ENCODE data around the gene FXYD5.

Gene FXYD5

DNA sequence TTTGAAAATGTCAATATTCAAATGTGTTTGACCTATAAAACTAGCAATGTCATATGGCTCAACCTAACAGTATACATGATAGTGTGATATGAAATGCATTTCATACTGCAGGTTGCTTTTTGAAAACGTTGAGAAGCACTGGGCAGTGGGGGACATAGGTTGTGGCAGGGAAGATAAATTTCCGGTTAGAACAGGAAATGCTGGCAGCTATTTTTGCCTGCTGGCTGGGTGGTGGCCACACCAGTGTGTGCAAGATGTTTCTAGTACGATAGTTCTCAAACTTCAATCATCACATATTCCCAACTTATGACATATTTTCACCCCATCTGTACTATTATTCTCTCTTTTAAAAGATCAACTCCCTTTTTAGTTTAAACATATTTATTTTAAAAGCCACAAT lies 17.2 kb downstream of the FXYD5 start:
- peak overlapping the region; percentile 40 for H3K4me3 ChIP-seq (ENCODE audit: low read length, poor library complexity, severe bottlenecking)
- H3K79me2 ChIP-seq (ENCODE audit: insufficient read depth, low read length), result no peaks in the 10 kb centered on the region
- peaks cover 8% of the 10 kb centered on the region; the same call in 1 of the 2 replicates for H3F3A ChIP-seq (ENCODE audit: low read depth)
- H2AFZ ChIP-seq (ENCODE audit: low read length), result no peak overlapping the region
- no peaks in the 10 kb centered on the region for H4K20me1 ChIP-seq (ENCODE audit: insufficient read depth, low read length, poor library complexity, severe bottlenecking)
- H3K9me3 ChIP-seq (ENCODE audit: insufficient read depth, low read depth, low read length), result no peaks in the 10 kb centered on the region
- H3K4me1 ChIP-seq (ENCODE audit: insufficient read depth, low read length, poor library complexity, severe bottlenecking), result peaks cover 29% of the 10 kb centered on the region
- peak overlapping the region; percentile 51 for H3K9ac ChIP-seq (ENCODE audit: low read depth, low read length, poor library complexity, severe bottlenecking)
- no peaks in the 10 kb centered on the region for H3K9me2 ChIP-seq (replicated peaks; ENCODE audit: low read depth, low read length)
- H3K4me2 ChIP-seq (ENCODE audit: low read depth, low read length, poor library complexity, severe bottlenecking), result peak overlapping the region; percentile 61
- H3K36me3 ChIP-seq (ENCODE audit: insufficient read depth, low read length), result peaks cover 23% of the 10 kb centered on the region; the same call in 1 of the 2 replicates
- H3K27me3 ChIP-seq (ENCODE audit: insufficient read depth, low read length, poor library complexity, severe bottlenecking), result no peaks in the 10 kb centered on the region
- no peak for TF ChIP-seq EZH2phosphoT487 (IDR thresholded peaks at IDR 0.05; ENCODE audit: borderline replicate concordance)
- TF ChIP-seq, protein P1, sequence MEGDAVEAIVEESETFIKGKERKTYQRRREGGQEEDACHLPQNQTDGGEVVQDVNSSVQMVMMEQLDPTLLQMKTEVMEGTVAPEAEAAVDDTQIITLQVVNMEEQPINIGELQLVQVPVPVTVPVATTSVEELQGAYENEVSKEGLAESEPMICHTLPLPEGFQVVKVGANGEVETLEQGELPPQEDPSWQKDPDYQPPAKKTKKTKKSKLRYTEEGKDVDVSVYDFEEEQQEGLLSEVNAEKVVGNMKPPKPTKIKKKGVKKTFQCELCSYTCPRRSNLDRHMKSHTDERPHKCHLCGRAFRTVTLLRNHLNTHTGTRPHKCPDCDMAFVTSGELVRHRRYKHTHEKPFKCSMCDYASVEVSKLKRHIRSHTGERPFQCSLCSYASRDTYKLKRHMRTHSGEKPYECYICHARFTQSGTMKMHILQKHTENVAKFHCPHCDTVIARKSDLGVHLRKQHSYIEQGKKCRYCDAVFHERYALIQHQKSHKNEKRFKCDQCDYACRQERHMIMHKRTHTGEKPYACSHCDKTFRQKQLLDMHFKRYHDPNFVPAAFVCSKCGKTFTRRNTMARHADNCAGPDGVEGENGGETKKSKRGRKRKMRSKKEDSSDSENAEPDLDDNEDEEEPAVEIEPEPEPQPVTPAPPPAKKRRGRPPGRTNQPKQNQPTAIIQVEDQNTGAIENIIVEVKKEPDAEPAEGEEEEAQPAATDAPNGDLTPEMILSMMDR (conservative IDR thresholded peaks at IDR 0.05; ENCODE audit: low read length), result no peak

DNA sequence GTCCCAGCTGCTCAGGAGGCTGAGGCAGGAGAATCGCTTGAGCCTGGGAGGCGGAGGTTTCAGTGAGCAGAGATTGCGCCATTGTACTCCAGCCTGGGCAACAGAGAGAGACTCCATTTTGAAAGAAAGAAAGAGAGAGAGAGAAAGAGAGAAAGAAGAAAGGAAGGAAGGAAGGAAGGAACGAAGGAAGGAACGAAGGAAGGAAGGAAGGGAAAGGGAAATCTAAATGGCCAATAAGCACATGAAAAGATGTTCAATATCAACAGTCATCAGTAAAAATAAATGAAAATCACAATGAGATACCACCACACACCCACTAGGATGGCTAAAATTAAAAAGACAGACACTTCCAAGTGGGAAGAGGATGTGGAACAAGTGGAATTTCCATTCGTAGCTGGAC lies 19.7 kb downstream of the FXYD5 start:
- H3K79me2 ChIP-seq (ENCODE audit: insufficient read depth, low read length), result no peaks in the 10 kb centered on the region
- no peak overlapping the region for H2AFZ ChIP-seq (ENCODE audit: low read length)
- no peak for TF ChIP-seq EZH2phosphoT487 (IDR thresholded peaks at IDR 0.05; ENCODE audit: borderline replicate concordance)
- TF ChIP-seq, protein P1 (conservative IDR thresholded peaks at IDR 0.05; ENCODE audit: low read length), result no peak
- no peaks in the 10 kb centered on the region for H3K27me3 ChIP-seq (ENCODE audit: insufficient read depth, low read length, poor library complexity, severe bottlenecking)
- H4K20me1 ChIP-seq (ENCODE audit: insufficient read depth, low read length, poor library complexity, severe bottlenecking), result no peaks in the 10 kb centered on the region
- peaks cover 20% of the 10 kb centered on the region; the same call in 1 of the 2 replicates for H3K36me3 ChIP-seq (ENCODE audit: insufficient read depth, low read length)
- H3K4me1 ChIP-seq (ENCODE audit: insufficient read depth, low read length, poor library complexity, severe bottlenecking), result peaks cover 12% of the 10 kb centered on the region
- H3F3A ChIP-seq (ENCODE audit: low read depth), result 0 out of 2 replicates have a peak, but pooled peaks cover 4% of the 10 kb centered on the region
- H3K4me3 ChIP-seq (ENCODE audit: low read length, poor library complexity, severe bottlenecking), result no peak overlapping the region
- H3K9ac ChIP-seq (ENCODE audit: low read depth, low read length, poor library complexity, severe bottlenecking), result no peak overlapping the region
- peaks cover 3% of the 10 kb centered on the region; the same call in 1 of the 2 replicates for H3K9me3 ChIP-seq (ENCODE audit: insufficient read depth, low read depth, low read length)
- no peaks in the 10 kb centered on the region for H3K9me2 ChIP-seq (replicated peaks; ENCODE audit: low read depth, low read length)
- H3K4me2 ChIP-seq (ENCODE audit: low read depth, low read length, poor library complexity, severe bottlenecking), result no peak overlapping the region

DNA sequence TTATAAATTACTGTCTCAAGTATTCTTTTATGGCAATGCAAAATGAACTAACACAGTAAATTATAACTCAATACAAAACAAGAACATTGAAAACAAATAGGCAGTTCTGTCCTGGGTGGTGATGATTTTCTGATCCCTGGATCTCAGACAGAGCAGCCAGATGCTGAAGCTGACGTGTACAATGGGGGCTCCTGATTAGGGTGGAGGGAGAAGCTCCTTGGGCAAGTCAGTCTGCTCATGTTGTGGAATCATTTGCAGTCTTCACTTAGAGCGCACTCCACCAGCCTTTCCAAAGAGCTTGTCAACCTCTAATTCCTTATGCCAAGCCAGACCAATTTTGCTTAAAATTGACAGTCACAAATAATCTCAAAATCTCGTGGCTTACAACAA lies 21.6 kb downstream of the FXYD5 start:
- no peak overlapping the region for H3K4me2 ChIP-seq (ENCODE audit: low read depth, low read length, poor library complexity, severe bottlenecking)
- 0 out of 2 replicates have a peak, but pooled peaks cover 4% of the 10 kb centered on the region for H3F3A ChIP-seq (ENCODE audit: low read depth)
- no peaks in the 10 kb centered on the region for H3K79me2 ChIP-seq (ENCODE audit: insufficient read depth, low read length)
- peaks cover 15% of the 10 kb centered on the region for H3K4me1 ChIP-seq (ENCODE audit: insufficient read depth, low read length, poor library complexity, severe bottlenecking)
- H3K9me2 ChIP-seq (replicated peaks; ENCODE audit: low read depth, low read length), result no peaks in the 10 kb centered on the region
- H4K20me1 ChIP-seq (ENCODE audit: insufficient read depth, low read length, poor library complexity, severe bottlenecking), result no peaks in the 10 kb centered on the region
- no peak for TF ChIP-seq EZH2phosphoT487 (IDR thresholded peaks at IDR 0.05; ENCODE audit: borderline replicate concordance)
- TF ChIP-seq, protein P1 (conservative IDR thresholded peaks at IDR 0.05; ENCODE audit: low read length), result no peak
- no peak overlapping the region for H3K9ac ChIP-seq (ENCODE audit: low read depth, low read length, poor library complexity, severe bottlenecking)
- peaks cover 6% of the 10 kb centered on the region; the same call in 1 of the 2 replicates for H3K36me3 ChIP-seq (ENCODE audit: insufficient read depth, low read length)
- peaks cover 3% of the 10 kb centered on the region; the same call in 1 of the 2 replicates for H3K9me3 ChIP-seq (ENCODE audit: insufficient read depth, low read depth, low read length)
- H3K27me3 ChIP-seq (ENCODE audit: insufficient read depth, low read length, poor library complexity, severe bottlenecking), result no peaks in the 10 kb centered on the region
- no peak overlapping the region for H3K4me3 ChIP-seq (ENCODE audit: low read length, poor library complexity, severe bottlenecking)
- H2AFZ ChIP-seq (ENCODE audit: low read length), result no peak overlapping the region

Data from Loucy (cell line).